Measurements from ENCODE around the gene MRPL14.

Gene MRPL14

GRCh38 chr6:44119704-44120262, 7.5 kb downstream of the MRPL14 start:
- H3K27me3 Mint-ChIP-seq, result no peaks in the 10 kb centered on the region
- H3K36me3 Mint-ChIP-seq, result peaks cover 4% of the 10 kb centered on the region
- no peak overlapping the region for H3K4me3 Mint-ChIP-seq
- peaks cover 82% of the 10 kb centered on the region for H3K4me1 Mint-ChIP-seq
- H3K9me3 Mint-ChIP-seq, result no peaks in the 10 kb centered on the region
- H3K27ac Mint-ChIP-seq, result no peak overlapping the region

GRCh38 chr6:44117397-44118128, 9.7 kb downstream of the MRPL14 start:
- no peaks in the 10 kb centered on the region for H3K27me3 Mint-ChIP-seq
- H3K36me3 Mint-ChIP-seq, result peaks cover 7% of the 10 kb centered on the region
- H3K27ac Mint-ChIP-seq, result no peak overlapping the region
- peaks cover 60% of the 10 kb centered on the region for H3K4me1 Mint-ChIP-seq
- H3K9me3 Mint-ChIP-seq, result no peaks in the 10 kb centered on the region
- H3K4me3 Mint-ChIP-seq, result no peak overlapping the region

GRCh38 chr6:44116641-44117382, 10.4 kb downstream of the MRPL14 start:
- Mint-ChIP-seq H3K27me3 (no peaks in the 10 kb centered on the region), H3K4me1 (peaks cover 61% of the 10 kb centered on the region), H3K36me3 (peaks cover 12% of the 10 kb centered on the region), H3K27ac (no peak overlapping the region), H3K9me3 (no peaks in the 10 kb centered on the region), H3K4me3 (no peak overlapping the region)

GRCh38 chr6:44115866-44116265, 11.4 kb downstream of the MRPL14 start:
- no peak overlapping the region for H3K27ac Mint-ChIP-seq
- H3K27me3 Mint-ChIP-seq, result no peaks in the 10 kb centered on the region
- no peak overlapping the region for H3K4me3 Mint-ChIP-seq
- H3K36me3 Mint-ChIP-seq, result peaks cover 16% of the 10 kb centered on the region
- no peaks in the 10 kb centered on the region for H3K9me3 Mint-ChIP-seq
- peaks cover 59% of the 10 kb centered on the region for H3K4me1 Mint-ChIP-seq

- Mint-ChIP-seq H3K9me3 (no peaks in the 10 kb centered on the region), H3K4me1 (peaks cover 41% of the 10 kb centered on the region), H3K36me3 (peaks cover 16% of the 10 kb centered on the region), H3K27ac (no peak overlapping the region), H3K4me3 (no peak overlapping the region), H3K27me3 (no peaks in the 10 kb centered on the region)
Measured at GRCh38 chr6:44113414-44113813, 13.8 kb downstream of the MRPL14 start.

GRCh38 chr6:44111434-44112417, 15.5 kb downstream of the MRPL14 start:
- H3K27me3 Mint-ChIP-seq, result no peaks in the 10 kb centered on the region
- H3K27ac Mint-ChIP-seq, result no peak overlapping the region

GRCh38 chr6:44110966-44111365, 16.3 kb downstream of the MRPL14 start:
- no peak overlapping the region for H3K27ac Mint-ChIP-seq

More at GRCh38 chr6:44111434-44112417, 15.5 kb downstream of the MRPL14 start:
- H3K36me3 Mint-ChIP-seq, result peaks cover 16% of the 10 kb centered on the region
- no peak overlapping the region for H3K4me3 Mint-ChIP-seq
- H3K4me1 Mint-ChIP-seq, result peaks cover 25% of the 10 kb centered on the region
- H3K9me3 Mint-ChIP-seq, result no peaks in the 10 kb centered on the region

GRCh38 chr6:44110005-44110676, 17.1 kb downstream of the MRPL14 start:
- peaks cover 14% of the 10 kb centered on the region for H3K36me3 Mint-ChIP-seq
- H3K9me3 Mint-ChIP-seq, result no peaks in the 10 kb centered on the region
- no peaks in the 10 kb centered on the region for H3K27me3 Mint-ChIP-seq
- no peak overlapping the region for H3K4me3 Mint-ChIP-seq
- H3K27ac Mint-ChIP-seq, result no peak overlapping the region
- H3K4me1 Mint-ChIP-seq, result peaks cover 11% of the 10 kb centered on the region

More at GRCh38 chr6:44110966-44111365, 16.3 kb downstream of the MRPL14 start:
- Mint-ChIP-seq H3K4me3 (no peak overlapping the region), H3K27me3 (no peaks in the 10 kb centered on the region), H3K4me1 (peaks cover 18% of the 10 kb centered on the region), H3K36me3 (peaks cover 16% of the 10 kb centered on the region), H3K9me3 (no peaks in the 10 kb centered on the region)

- H3K4me1 Mint-ChIP-seq, result peaks cover 10% of the 10 kb centered on the region
- H3K27ac Mint-ChIP-seq, result no peak overlapping the region
- H3K4me3 Mint-ChIP-seq, result no peak overlapping the region
- H3K27me3 Mint-ChIP-seq, result no peaks in the 10 kb centered on the region
- peaks cover 12% of the 10 kb centered on the region for H3K36me3 Mint-ChIP-seq
- H3K9me3 Mint-ChIP-seq, result no peaks in the 10 kb centered on the region
Measured at GRCh38 chr6:44109212-44109611, 18.0 kb downstream of the MRPL14 start.

GRCh38 chr6:44108471-44108870, 18.8 kb downstream of the MRPL14 start:
- no peak overlapping the region for H3K27ac Mint-ChIP-seq
- H3K4me3 Mint-ChIP-seq, result no peak overlapping the region
- no peaks in the 10 kb centered on the region for H3K27me3 Mint-ChIP-seq
- H3K36me3 Mint-ChIP-seq, result peaks cover 12% of the 10 kb centered on the region
- H3K4me1 Mint-ChIP-seq, result peaks cover 10% of the 10 kb centered on the region
- H3K9me3 Mint-ChIP-seq, result no peaks in the 10 kb centered on the region

- Mint-ChIP-seq H3K4me1 (peaks cover 11% of the 10 kb centered on the region), H3K4me3 (no peak overlapping the region), H3K36me3 (peaks cover 6% of the 10 kb centered on the region), H3K9me3 (no peaks in the 10 kb centered on the region), H3K27ac (no peak overlapping the region), H3K27me3 (no peaks in the 10 kb centered on the region)
Measured at GRCh38 chr6:44107017-44107416, 20.2 kb downstream of the MRPL14 start.

- no peak overlapping the region for H3K27ac Mint-ChIP-seq
- H3K36me3 Mint-ChIP-seq, result no peaks in the 10 kb centered on the region
Measured at GRCh38 chr6:44105993-44106740, 21.1 kb downstream of the MRPL14 start.

GRCh38 chr6:44105146-44105545, 22.1 kb downstream of the MRPL14 start:
- Mint-ChIP-seq H3K4me3 (no peak overlapping the region), H3K27me3 (no peaks in the 10 kb centered on the region), H3K27ac (no peak overlapping the region), H3K9me3 (no peaks in the 10 kb centered on the region), H3K4me1 (peaks cover 4% of the 10 kb centered on the region), H3K36me3 (no peaks in the 10 kb centered on the region)

More at GRCh38 chr6:44105993-44106740, 21.1 kb downstream of the MRPL14 start:
- no peaks in the 10 kb centered on the region for H3K27me3 Mint-ChIP-seq
- no peak overlapping the region for H3K4me3 Mint-ChIP-seq
- H3K4me1 Mint-ChIP-seq, result peaks cover 4% of the 10 kb centered on the region
- H3K9me3 Mint-ChIP-seq, result no peaks in the 10 kb centered on the region

GRCh38 chr6:44104481-44105021, 22.7 kb downstream of the MRPL14 start:
- Mint-ChIP-seq H3K27me3 (no peaks in the 10 kb centered on the region), H3K36me3 (no peaks in the 10 kb centered on the region), H3K4me3 (no peak overlapping the region), H3K9me3 (no peaks in the 10 kb centered on the region), H3K4me1 (peaks cover 4% of the 10 kb centered on the region), H3K27ac (no peak overlapping the region)

All from activated naive CD4-positive, alpha-beta T cell treated with anti-CD3 and anti-CD28 coated beads, Interleukin-2, amount 50 U/mL, for 24 hours (primary cell).